ENCODE data around the gene FXYD5.
"Not testable (repeated sequence)": the region's sequence is repeated elsewhere in the genome, so short reads cannot be mapped to it uniquely, and the experiment has no call there.

Gene FXYD5

GRCh38 chr19:35140207-35140961, 14.2 kb upstream of the FXYD5 start:
- DNase-seq, result no peak

GRCh38 chr19:35140962-35141836, 13.3 kb upstream of the FXYD5 start:
- DNase-seq, result peak; percentile 96

GRCh38 chr19:35141837-35142605, 12.5 kb upstream of the FXYD5 start:
- DNase-seq, result peak; percentile 20

GRCh38 chr19:35142606-35143230, 11.8 kb upstream of the FXYD5 start:
- DNase-seq, result peak; percentile 84

- DNase-seq, result no peak
Measured at GRCh38 chr19:35143231-35143715, 11.3 kb upstream of the FXYD5 start, which contains the start of gene FXYD7. Gene FXYD7, plus strand, starts transcription at chr19:35143255. Its CDS starts 79 bp downstream, at chr19:35143334.

- no peak for DNase-seq
Measured at GRCh38 chr19:35143818-35144217, 10.7 kb upstream of the FXYD5 start.

- DNase-seq, result no peak
Measured at GRCh38 chr19:35144259-35144599, 10.3 kb upstream of the FXYD5 start.

GRCh38 chr19:35144600-35145436, 9.7 kb upstream of the FXYD5 start:
- DNase-seq, result peak; percentile 67

GRCh38 chr19:35146746-35147459, 7.6 kb upstream of the FXYD5 start:
- DNase-seq, result no peak

- no peak for DNase-seq
Measured at GRCh38 chr19:35149463-35149862, 5.1 kb upstream of the FXYD5 start.

- DNase-seq, result no peak
Measured at GRCh38 chr19:35150445-35150844, 4.1 kb upstream of the FXYD5 start.

GRCh38 chr19:35151273-35152065, 3.1 kb upstream of the FXYD5 start:
- DNase-seq, result no peak

GRCh38 chr19:35153129-35153522, 1.4 kb upstream of the FXYD5 start:
- not testable (repeated sequence) for DNase-seq

- peak; percentile 81 for DNase-seq
Measured at GRCh38 chr19:35153701-35154524, 622 bp upstream of the FXYD5 start.

GRCh38 chr19:35155441-35155840, 906 bp downstream of the FXYD5 start:
- peak; percentile 25 for DNase-seq

- DNase-seq, result no peak
Measured at GRCh38 chr19:35155981-35156672, 1.6 kb downstream of the FXYD5 start.

GRCh38 chr19:35156673-35157014, 2.1 kb downstream of the FXYD5 start:
- no peak for DNase-seq

- no peak for DNase-seq
Measured at GRCh38 chr19:35157431-35157830, 2.9 kb downstream of the FXYD5 start.

- no peak for DNase-seq
Measured at GRCh38 chr19:35159606-35160005, 5.1 kb downstream of the FXYD5 start.
